ENCODE results near the gene FLT1. TPM values are rescaled to one million over a fixed set of nuclear protein-coding genes. Genes with fewer than 3 reads are reported as not detected.
A peak's percentile ranks its signal among the peaks of the same experiment; 100 is the strongest.

FLT1 gene
- polyA plus RNA-seq, 4 donors, result 0.45 to 8.8 (median 3.0) TPM

DNA sequence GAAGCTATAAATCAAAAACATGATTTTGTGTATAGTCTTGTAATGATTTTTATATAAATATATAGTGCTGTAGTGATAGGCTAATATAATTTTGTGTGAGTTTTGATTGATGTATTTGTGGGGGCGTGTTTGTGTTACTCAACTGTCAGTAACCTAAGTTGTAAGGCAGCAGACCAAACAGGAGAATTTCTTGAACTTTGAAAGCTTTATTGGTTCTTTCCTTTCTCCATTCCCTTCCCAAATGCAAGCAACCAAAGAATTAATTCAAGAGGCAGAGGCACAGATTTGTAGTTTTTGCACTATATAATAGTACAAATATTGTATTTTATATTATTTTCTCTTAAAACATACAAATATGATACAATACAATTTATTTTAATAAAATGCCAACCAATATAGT, 109.6 kb downstream of the FLT1 start:
- Histone ChIP-seq H3K36me3 (ENCODE audit: control insufficient read depth in 3 of 3, insufficient read depth in 2 of 3, low read depth in 1 of 3, low read length in 3 of 3) (no peaks in the 10 kb centered on the region), H3K27ac (ENCODE audit: low read depth in 1 of 3, low read length in 2 of 3) (no peak overlapping the region), H3K4me3 (ENCODE audit: low read depth in 1 of 3, low read length in 3 of 3) (no peak overlapping the region), H3K9me3 (ENCODE audit: control insufficient read depth in 2 of 2, insufficient read depth in 1 of 2, low read depth in 1 of 2, low read length in 1 of 2) (no peaks in the 10 kb centered on the region), H3K4me1 (ENCODE audit: control insufficient read depth in 3 of 3, insufficient read depth in 2 of 3, low read depth in 1 of 3, low read length in 2 of 3) (no peaks in the 10 kb centered on the region), H3K27me3 (ENCODE audit: control insufficient read depth in 3 of 3, insufficient read depth in 3 of 3, low read length in 3 of 3) (peaks cover 0 to 2% (median 0%) of the 10 kb centered on the region in 3 donors)
- FAIRE-seq (no peak), DNase-seq (no peak)
- 59 to 68% (median 65%) methylated on average over 1 of the region's 1 CpG for WGBS, 3 donors

DNA sequence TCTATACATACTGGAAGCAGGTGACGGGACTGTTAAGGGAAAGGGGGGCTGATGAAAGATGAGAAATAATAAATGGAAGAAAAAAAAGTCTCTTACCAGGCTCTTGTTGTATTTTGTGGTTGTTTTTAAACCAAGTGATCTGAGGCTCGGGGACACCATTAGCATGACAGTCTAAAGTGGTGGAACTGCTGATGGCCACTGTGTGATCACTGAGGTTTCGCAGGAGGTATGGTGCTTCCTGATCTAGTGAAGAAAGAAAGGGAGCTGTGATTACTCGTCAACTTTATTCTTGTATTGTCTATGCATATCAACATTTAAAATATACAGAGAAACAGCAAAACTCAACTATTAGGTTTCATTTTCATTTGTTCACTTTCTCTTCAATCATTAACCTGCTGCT, 110.1 kb downstream of the FLT1 start:
- H3K36me3 ChIP-seq (ENCODE audit: control insufficient read depth in 3 of 3, insufficient read depth in 2 of 3, low read depth in 1 of 3, low read length in 3 of 3), result no peaks in the 10 kb centered on the region
- H3K9me3 ChIP-seq (ENCODE audit: control insufficient read depth in 2 of 2, insufficient read depth in 1 of 2, low read depth in 1 of 2, low read length in 1 of 2), result no peaks in the 10 kb centered on the region
- 66 to 71% (median 71%) methylated on average over 4 of the region's 4 CpGs for WGBS, 3 donors
- no peak overlapping the region for H3K4me3 ChIP-seq (ENCODE audit: low read depth in 1 of 3, low read length in 3 of 3)
- H3K4me1 ChIP-seq (ENCODE audit: control insufficient read depth in 3 of 3, insufficient read depth in 2 of 3, low read depth in 1 of 3, low read length in 2 of 3), result no peaks in the 10 kb centered on the region
- H3K27me3 ChIP-seq (ENCODE audit: control insufficient read depth in 3 of 3, insufficient read depth in 3 of 3, low read length in 3 of 3), result peaks cover 0 to 2% (median 0%) of the 10 kb centered on the region in 3 donors
- DNase-seq (no peak), FAIRE-seq (no peak)
- no peak overlapping the region for H3K27ac ChIP-seq (ENCODE audit: low read depth in 1 of 3, low read length in 2 of 3)

DNA sequence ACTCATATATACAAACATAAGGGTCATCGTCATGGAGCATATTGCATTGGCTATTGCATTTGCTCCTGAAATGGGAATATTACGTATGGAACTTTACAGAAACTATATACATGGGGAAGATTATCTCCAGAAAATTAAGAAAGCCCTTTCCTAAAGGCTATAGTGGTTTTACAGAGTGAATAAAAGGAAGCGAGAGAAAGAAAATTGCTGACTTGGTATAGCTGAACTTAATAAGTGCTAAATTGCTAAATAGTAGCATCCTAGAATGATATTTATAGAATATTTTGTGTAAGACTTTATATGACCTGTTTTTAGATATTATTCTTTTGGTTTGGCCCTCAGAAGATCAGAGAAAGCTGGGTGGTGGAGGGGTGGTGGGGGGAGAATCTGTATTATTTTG, 114.6 kb downstream of the FLT1 start:
- DNase-seq (no peak), FAIRE-seq (no peak)
- H3K9me3 ChIP-seq (ENCODE audit: control insufficient read depth in 2 of 2, insufficient read depth in 1 of 2, low read depth in 1 of 2, low read length in 1 of 2), result no peaks in the 10 kb centered on the region
- no peaks in the 10 kb centered on the region for H3K36me3 ChIP-seq (ENCODE audit: control insufficient read depth in 3 of 3, insufficient read depth in 2 of 3, low read depth in 1 of 3, low read length in 3 of 3)
- no peaks in the 10 kb centered on the region for H3K4me1 ChIP-seq (ENCODE audit: control insufficient read depth in 3 of 3, insufficient read depth in 2 of 3, low read depth in 1 of 3, low read length in 2 of 3)
- H3K27me3 ChIP-seq (ENCODE audit: control insufficient read depth in 3 of 3, insufficient read depth in 3 of 3, low read length in 3 of 3), result no peaks in the 10 kb centered on the region
- no peak overlapping the region for H3K4me3 ChIP-seq (ENCODE audit: low read depth in 1 of 3, low read length in 3 of 3)
- WGBS, 3 donors, result 94 to 95% (median 94%) methylated on average over 3 of the region's 3 CpGs
- no peak overlapping the region for H3K27ac ChIP-seq (ENCODE audit: low read depth in 1 of 3, low read length in 2 of 3)

DNA sequence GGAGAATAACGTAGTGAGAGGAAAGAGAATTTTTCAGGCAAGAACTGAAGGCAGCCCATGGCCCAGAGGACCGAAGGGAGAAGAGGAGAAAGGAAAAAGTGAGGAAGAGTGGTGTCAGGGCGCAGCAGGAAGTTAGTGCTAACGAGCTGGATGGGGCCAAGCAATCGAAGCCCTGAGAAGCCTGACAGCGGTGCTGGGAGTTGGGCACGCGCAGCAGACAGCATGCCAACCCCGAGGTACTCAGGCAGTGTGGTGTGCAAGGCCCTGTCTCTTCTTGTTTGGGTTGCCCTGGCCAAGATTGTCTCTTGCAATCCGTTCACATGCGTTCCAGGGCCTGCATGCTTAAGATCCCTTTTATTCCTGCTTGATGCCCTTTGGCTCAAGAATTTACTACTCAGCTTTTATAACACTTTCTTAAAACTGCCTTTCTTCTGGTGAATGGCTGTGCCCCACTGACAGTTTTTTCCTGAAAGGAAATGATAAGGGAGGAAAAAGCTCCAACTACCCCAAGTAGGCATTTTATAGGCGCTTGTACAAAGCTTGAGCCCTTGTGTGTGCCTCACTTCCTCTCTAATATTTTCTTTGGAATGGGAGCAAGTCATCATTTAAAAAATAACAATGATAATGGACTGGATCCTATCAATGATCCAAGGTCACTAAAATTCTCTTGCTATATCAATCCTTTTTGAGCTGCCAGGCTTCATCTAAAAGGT, 115.4 kb downstream of the FLT1 start:
- no peak overlapping the region for H3K27ac ChIP-seq (ENCODE audit: low read depth in 1 of 3, low read length in 2 of 3)
- DNase-seq (no peak), FAIRE-seq (no peak)
- WGBS, 3 donors, result 78 to 91% (median 84%) methylated on average over 12 of the region's 12 CpGs
- H3K27me3 ChIP-seq (ENCODE audit: control insufficient read depth in 3 of 3, insufficient read depth in 3 of 3, low read length in 3 of 3), result no peaks in the 10 kb centered on the region
- H3K9me3 ChIP-seq (ENCODE audit: control insufficient read depth in 2 of 2, insufficient read depth in 1 of 2, low read depth in 1 of 2, low read length in 1 of 2), result no peaks in the 10 kb centered on the region
- H3K4me3 ChIP-seq (ENCODE audit: low read depth in 1 of 3, low read length in 3 of 3), result no peak overlapping the region
- H3K4me1 ChIP-seq (ENCODE audit: control insufficient read depth in 3 of 3, insufficient read depth in 2 of 3, low read depth in 1 of 3, low read length in 2 of 3), result no peaks in the 10 kb centered on the region
- no peaks in the 10 kb centered on the region for H3K36me3 ChIP-seq (ENCODE audit: control insufficient read depth in 3 of 3, insufficient read depth in 2 of 3, low read depth in 1 of 3, low read length in 3 of 3)

DNA sequence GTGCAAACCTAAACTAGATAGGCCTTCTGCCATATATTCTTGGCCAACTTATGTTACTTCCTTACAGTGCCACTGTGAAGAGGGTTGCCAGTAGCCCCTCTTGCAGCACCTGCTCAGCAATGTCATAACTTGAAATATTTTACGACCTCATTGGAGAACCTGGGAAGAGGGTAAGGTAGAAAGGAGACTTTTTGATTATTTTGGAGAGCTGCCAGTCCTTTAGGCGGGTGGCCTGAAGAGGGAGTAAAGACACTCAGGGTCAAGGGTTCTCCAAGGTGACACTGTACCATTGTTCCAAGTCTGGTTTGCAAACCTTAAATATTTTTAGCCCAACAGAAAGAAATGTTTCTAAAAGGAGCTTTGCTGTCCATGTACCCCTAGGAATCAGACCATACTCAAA, 118.3 kb downstream of the FLT1 start:
- H3K36me3 ChIP-seq (ENCODE audit: control insufficient read depth in 3 of 3, insufficient read depth in 2 of 3, low read depth in 1 of 3, low read length in 3 of 3), result no peaks in the 10 kb centered on the region
- 15 to 56% (median 36%) methylated on average over 2 of the region's 2 CpGs for WGBS, 3 donors
- DNase-seq (no peak), FAIRE-seq (no peak)
- no peak overlapping the region for H3K4me3 ChIP-seq (ENCODE audit: low read depth in 1 of 3, low read length in 3 of 3)
- no peaks in the 10 kb centered on the region for H3K4me1 ChIP-seq (ENCODE audit: control insufficient read depth in 3 of 3, insufficient read depth in 2 of 3, low read depth in 1 of 3, low read length in 2 of 3)
- no peaks in the 10 kb centered on the region for H3K9me3 ChIP-seq (ENCODE audit: control insufficient read depth in 2 of 2, insufficient read depth in 1 of 2, low read depth in 1 of 2, low read length in 1 of 2)
- H3K27me3 ChIP-seq (ENCODE audit: control insufficient read depth in 3 of 3, insufficient read depth in 3 of 3, low read length in 3 of 3), result no peaks in the 10 kb centered on the region
- no peak overlapping the region for H3K27ac ChIP-seq (ENCODE audit: low read depth in 1 of 3, low read length in 2 of 3)

DNA sequence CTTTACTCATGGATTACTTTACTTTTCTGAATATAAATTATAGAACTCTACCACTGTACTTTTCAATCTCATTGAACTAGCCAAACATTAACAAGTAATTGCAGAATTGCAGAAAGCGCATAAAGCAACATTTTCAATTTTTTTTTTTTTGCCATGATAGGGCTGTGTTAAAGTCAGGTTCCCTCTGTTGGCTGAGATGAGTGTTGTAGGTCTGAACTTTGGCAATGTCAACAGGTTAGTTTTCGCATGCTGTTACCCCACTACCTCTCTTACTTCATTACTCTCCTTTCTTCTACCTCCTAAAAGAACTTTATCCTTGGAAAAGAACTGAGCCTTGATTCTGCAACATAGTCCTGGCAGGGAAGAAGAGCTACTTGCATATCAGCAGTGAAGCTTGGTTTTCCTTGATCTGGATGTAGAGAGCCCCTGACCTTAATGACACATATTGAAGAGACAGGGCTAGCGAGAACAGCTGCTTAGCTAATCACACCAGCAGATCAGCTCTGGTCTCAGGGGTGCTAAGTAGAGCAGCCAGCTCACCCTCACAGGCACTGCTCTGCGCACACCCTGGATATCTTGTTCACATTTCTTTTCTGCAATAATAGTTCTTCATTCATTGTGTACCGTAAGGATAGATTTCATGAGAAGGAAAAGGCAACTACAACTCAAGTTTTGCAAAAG, 119.5 kb downstream of the FLT1 start:
- H3K4me1 ChIP-seq (ENCODE audit: control insufficient read depth in 3 of 3, insufficient read depth in 2 of 3, low read depth in 1 of 3, low read length in 2 of 3), result no peaks in the 10 kb centered on the region
- no peaks in the 10 kb centered on the region for H3K9me3 ChIP-seq (ENCODE audit: control insufficient read depth in 2 of 2, insufficient read depth in 1 of 2, low read depth in 1 of 2, low read length in 1 of 2)
- H3K27ac ChIP-seq (ENCODE audit: low read depth in 1 of 3, low read length in 2 of 3), result no peak overlapping the region
- FAIRE-seq (no peak), DNase-seq (no peak)
- WGBS, 3 donors, result 72 to 74% (median 74%) methylated on average over 5 of the region's 5 CpGs
- no peaks in the 10 kb centered on the region for H3K36me3 ChIP-seq (ENCODE audit: control insufficient read depth in 3 of 3, insufficient read depth in 2 of 3, low read depth in 1 of 3, low read length in 3 of 3)
- H3K27me3 ChIP-seq (ENCODE audit: control insufficient read depth in 3 of 3, insufficient read depth in 3 of 3, low read length in 3 of 3), result no peaks in the 10 kb centered on the region
- no peak overlapping the region for H3K4me3 ChIP-seq (ENCODE audit: low read depth in 1 of 3, low read length in 3 of 3)

DNA sequence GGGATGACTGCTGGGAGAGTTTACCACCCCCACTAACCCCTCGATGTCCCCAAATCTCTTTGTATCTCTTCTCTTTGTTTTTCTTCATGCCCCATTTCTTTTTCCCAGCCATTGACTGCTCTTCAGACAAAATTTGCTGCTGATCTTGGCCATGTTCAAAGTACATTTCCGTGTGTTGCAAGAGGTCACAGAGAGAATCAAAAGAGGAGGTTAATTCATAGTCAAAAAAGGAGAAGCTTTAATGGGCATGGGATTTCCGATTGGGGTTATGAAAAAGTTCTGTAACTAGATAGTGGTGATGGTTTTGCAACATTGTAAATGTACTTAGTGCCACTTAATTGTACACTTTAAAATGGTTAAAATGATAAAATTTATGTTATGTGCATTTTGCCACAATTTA, 121.1 kb downstream of the FLT1 start:
- DNase-seq, result no peak
- Histone ChIP-seq H3K4me1 (ENCODE audit: control insufficient read depth in 3 of 3, insufficient read depth in 2 of 3, low read depth in 1 of 3, low read length in 2 of 3) (no peaks in the 10 kb centered on the region), H3K27ac (ENCODE audit: low read depth in 1 of 3, low read length in 2 of 3) (no peak overlapping the region), H3K36me3 (ENCODE audit: control insufficient read depth in 3 of 3, insufficient read depth in 2 of 3, low read depth in 1 of 3, low read length in 3 of 3) (no peaks in the 10 kb centered on the region), H3K9me3 (ENCODE audit: control insufficient read depth in 2 of 2, insufficient read depth in 1 of 2, low read depth in 1 of 2, low read length in 1 of 2) (no peaks in the 10 kb centered on the region), H3K27me3 (ENCODE audit: control insufficient read depth in 3 of 3, insufficient read depth in 3 of 3, low read length in 3 of 3) (no peaks in the 10 kb centered on the region), H3K4me3 (ENCODE audit: low read depth in 1 of 3, low read length in 3 of 3) (no peak overlapping the region)
- FAIRE-seq, result no peak
- 59 to 66% (median 65%) methylated on average over 3 of the region's 3 CpGs for WGBS, 3 donors

DNA sequence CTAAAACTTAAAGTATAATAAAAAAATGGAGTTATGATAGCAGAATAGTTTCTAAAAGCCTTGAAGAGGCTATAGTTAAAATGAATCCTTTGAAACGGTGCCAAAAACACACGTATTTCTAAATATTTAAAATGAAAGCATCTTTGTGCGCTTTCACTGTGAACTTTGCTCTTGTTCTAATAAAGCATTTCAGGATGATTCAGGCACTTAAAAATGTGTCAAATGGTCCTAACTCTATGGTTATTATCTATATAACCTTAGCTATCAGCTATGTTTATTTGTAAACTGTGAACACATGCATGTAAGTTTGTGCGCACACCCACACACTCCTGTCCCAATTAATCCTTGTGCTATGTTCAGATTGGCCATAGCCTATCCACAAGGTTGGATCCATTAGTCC, 124.5 kb downstream of the FLT1 start:
- Histone ChIP-seq H3K36me3 (ENCODE audit: control insufficient read depth in 3 of 3, insufficient read depth in 2 of 3, low read depth in 1 of 3, low read length in 3 of 3) (no peaks in the 10 kb centered on the region), H3K4me3 (ENCODE audit: low read depth in 1 of 3, low read length in 3 of 3) (no peak overlapping the region), H3K27ac (ENCODE audit: low read depth in 1 of 3, low read length in 2 of 3) (no peak overlapping the region), H3K9me3 (ENCODE audit: control insufficient read depth in 2 of 2, insufficient read depth in 1 of 2, low read depth in 1 of 2, low read length in 1 of 2) (no peaks in the 10 kb centered on the region), H3K27me3 (ENCODE audit: control insufficient read depth in 3 of 3, insufficient read depth in 3 of 3, low read length in 3 of 3) (no peaks in the 10 kb centered on the region), H3K4me1 (ENCODE audit: control insufficient read depth in 3 of 3, insufficient read depth in 2 of 3, low read depth in 1 of 3, low read length in 2 of 3) (no peaks in the 10 kb centered on the region)
- FAIRE-seq, result no peak
- 18 to 52% (median 37%) methylated on average over 4 of the region's 4 CpGs for WGBS, 3 donors
- DNase-seq, result peak in 1 of 2 donors; percentile 14

All from small intestine (tissue), 7 donors.